GM19035 (cell line): ENCODE data around the gene TMED8.
"Not testable (repeated sequence)": the region's sequence is repeated elsewhere in the genome, so short reads cannot be mapped to it uniquely, and the experiment has no call there.

ENCODE experiments used
- ATAC-seq: cut with Tn5 transposase; IDR thresholded peaks from one replicate; pipeline ENCODE4 v1.9.1; 2021; ENCODE audit not compliant: unreplicated experiment

Gene TMED8

GRCh38 chr14:77369285-77369684 lies 7.6 kb downstream of the TMED8 start:
- ATAC-seq = no peak

- no peak for ATAC-seq
Measured at GRCh38 chr14:77364146-77364545, 12.7 kb downstream of the TMED8 start.

GRCh38 chr14:77359626-77360025 lies 17.3 kb downstream of the TMED8 start:
- ATAC-seq = no peak

GRCh38 chr14:77356899-77357298 lies 20.0 kb downstream of the TMED8 start:
- ATAC-seq = no peak

GRCh38 chr14:77355811-77356210 lies 21.1 kb downstream of the TMED8 start:
- no peak for ATAC-seq

GRCh38 chr14:77353469-77354141 lies 23.3 kb downstream of the TMED8 start:
- ATAC-seq = no peak

GRCh38 chr14:77347751-77348150 lies 29.1 kb downstream of the TMED8 start:
- no peak for ATAC-seq

GRCh38 chr14:77346495-77346894 lies 30.4 kb downstream of the TMED8 start:
- ATAC-seq = no peak

GRCh38 chr14:77344377-77344996 lies 32.4 kb downstream of the TMED8 start:
- no peak for ATAC-seq

GRCh38 chr14:77343662-77344061 lies 33.2 kb downstream of the TMED8 start:
- ATAC-seq = no peak

GRCh38 chr14:77342726-77343397 lies 34.0 kb downstream of the TMED8 start:
- no peak for ATAC-seq

- no peak for ATAC-seq
Measured at GRCh38 chr14:77340389-77340788, 36.5 kb downstream of the TMED8 start.

- ATAC-seq = no peak
Measured at GRCh38 chr14:77339407-77339806, 37.5 kb downstream of the TMED8 start.

GRCh38 chr14:77338302-77338701 lies 38.6 kb downstream of the TMED8 start:
- ATAC-seq = no peak

- ATAC-seq = no peak
Measured at GRCh38 chr14:77337880-77338279, 39.0 kb downstream of the TMED8 start.

- not testable (repeated sequence) for ATAC-seq
Measured at GRCh38 chr14:77337255-77337654, 39.6 kb downstream of the TMED8 start.

- no peak for ATAC-seq
Measured at GRCh38 chr14:77335576-77335975, 41.3 kb downstream of the TMED8 start.

GRCh38 chr14:77329872-77330271 lies 47.0 kb downstream of the TMED8 start:
- ATAC-seq = no peak

GRCh38 chr14:77327111-77327510 lies 49.8 kb downstream of the TMED8 start:
- ATAC-seq = no peak

GRCh38 chr14:77325746-77326094 lies 51.2 kb downstream of the TMED8 start:
- ATAC-seq = no peak

GRCh38 chr14:77324816-77325745 lies 51.8 kb downstream of the TMED8 start:
- no peak for ATAC-seq
